CD4-positive, alpha-beta T cell (primary cell): ENCODE results near the gene CDK7. TPM values are rescaled to one million over a fixed set of nuclear protein-coding genes. Genes with fewer than 3 reads are reported as not detected.

Experiments used
- ATAC-seq: fragments of 200-7000 bp; cut with Tn5 transposase; one replicate; pipeline ENCODE4 v1.10.0; 2022; ENCODE audit warnings: mild to moderate bottlenecking; ENCODE audit not compliant: poor library complexity
- CTCF ChIA-PET: fragments of 350-600 bp; sonication (Branson Sonifier 250); formaldehyde crosslinking; loops from one replicate; lab custom pipeline; 2021; ENCODE audit warnings: antibody characterized with exemption, inconsistent platforms; lab: Charles Lee
- POLR2A ChIA-PET: fragments of 350-600 bp; sonication (Branson Sonifier 250); formaldehyde crosslinking; loops from one replicate; lab custom pipeline; 2021; ENCODE audit warnings: antibody characterized with exemption, inconsistent platforms; lab: Charles Lee
- DNase-seq, 14 experiments: peaks; one replicate each; pipeline ENCODE4 v3.0.0-alpha.2; 2013 to 2020; ENCODE audit warnings: mixed read lengths in 2 of 14
- H3K27ac ChIP-seq, 2 donors: one replicate each; pipeline versions ENCODE4 v1.5.1 to v1.7.0; 2013; ENCODE audit warnings: low read length in 2 of 2, low read depth in 1 of 2, mild to moderate bottlenecking in 1 of 2
- H3K27me3 ChIP-seq, 2 experiments: 1 replicate in 1 of 2; 2 replicates in 1 of 2; pipeline versions ENCODE4 v1.6.1 to v1.7.0; 2013; ENCODE audit warnings: low read length in 2 of 2, control low read depth in 1 of 2, mild to moderate bottlenecking in 1 of 2, moderate library complexity in 1 of 2; ENCODE audit not compliant: insufficient read depth in 2 of 2, control insufficient read depth in 1 of 2
- H3K36me3 ChIP-seq: one replicate; pipeline ENCODE4 v1.6.1; 2013; ENCODE audit warnings: low read length, control low read depth; ENCODE audit not compliant: insufficient read depth
- H3K4me1 ChIP-seq: one replicate; pipeline ENCODE4 v1.6.1; 2013; ENCODE audit warnings: low read length, control low read depth; ENCODE audit not compliant: insufficient read depth
- H3K4me3 ChIP-seq: one replicate; pipeline ENCODE4 v1.5.1; 2013; ENCODE audit warnings: mild to moderate bottlenecking, low read length, moderate library complexity
- H3K9me3 ChIP-seq, 2 experiments: 1 replicate in 1 of 2; 2 replicates in 1 of 2; pipeline versions ENCODE4 v1.6.1 to v1.7.0; 2013; ENCODE audit warnings: low read length in 2 of 2, mild to moderate bottlenecking in 2 of 2, control low read depth in 1 of 2, moderate library complexity in 1 of 2; ENCODE audit not compliant: control insufficient read depth in 1 of 2, insufficient read depth in 1 of 2
- H3K27ac Mint-ChIP-seq: one replicate; pipeline ENCODE4 v1.8.0; 2020; ENCODE audit warnings: mixed read lengths
- H3K27me3 Mint-ChIP-seq: one replicate; pipeline ENCODE4 v1.8.0; 2021; ENCODE audit warnings: mixed read lengths
- H3K36me3 Mint-ChIP-seq: one replicate; pipeline ENCODE4 v1.8.0; 2021; ENCODE audit warnings: low read depth, mixed read lengths
- H3K4me1 Mint-ChIP-seq: one replicate; pipeline ENCODE4 v1.8.0; 2021; ENCODE audit warnings: low read depth, mixed read lengths
- H3K4me3 Mint-ChIP-seq: one replicate; pipeline ENCODE4 v1.8.0; 2020; ENCODE audit warnings: mild to moderate bottlenecking, mixed read lengths
- H3K9me3 Mint-ChIP-seq: one replicate; pipeline ENCODE4 v1.8.0; 2020; ENCODE audit warnings: mixed read lengths
- CTCF ChIP-seq: fragments of 200-600 bp; IDR thresholded peaks from one replicate; pipeline ENCODE4 v1.8.0; 2022; ENCODE audit warnings: antibody characterized with exemption, mild to moderate bottlenecking
- intact Hi-C, 2 experiments: fragments of 100-400 bp; cut with DNase I in 1 of 2; cut with micrococcal nuclease in 1 of 2; formaldehyde crosslinking; loops; one replicate each; pipeline versions ENCODE4 v1.15.1 to v1.9.0; 2023 to 2025; cut with DNase I, micrococcal nuclease
- total RNA-seq, 174 experiments: library from RNA in 2 of 174; stranded (reverse) in 2 of 174; gene quantifications; one replicate each; pipeline ENCODE4 v1.2.3 and lab custom pipeline; 2021 to 2026

CDK7 gene
- total RNA-seq, 2 experiments from 2014 or later = 30.1 to 33.0 TPM

GRCh38 chr5:69315972-69316371, 81.3 kb downstream of the CDK7 start:
- Histone ChIP-seq H3K27me3 (no peaks in the 10 kb centered on the region), H3K36me3 (peaks cover 14% of the 10 kb centered on the region), H3K27ac (no peak overlapping the region), H3K9me3 (no peaks in the 10 kb centered on the region), H3K4me3 (no peak overlapping the region), H3K4me1 (no peaks in the 10 kb centered on the region)
- Mint-ChIP-seq H3K36me3 (peaks cover 59% of the 10 kb centered on the region), H3K4me1 (no peaks in the 10 kb centered on the region), H3K9me3 (no peaks in the 10 kb centered on the region), H3K27me3 (no peaks in the 10 kb centered on the region), H3K27ac (no peak overlapping the region), H3K4me3 (no peak overlapping the region)
- no peak for TF ChIP-seq CTCF
- POLR2A ChIA-PET = no interaction called here
- intact Hi-C loops = no loop called here
- CTCF ChIA-PET = interaction anchor here (0.6 kb wide), 1 partner anchor 48 kb away, joined by 4 read pairs; no protein-coding TSS in a partner anchor
- DNase-seq (no peak), ATAC-seq (no peak)

- ChIA-PET POLR2A (no interaction called here), CTCF (no interaction called here)
- no peaks in the 10 kb centered on the region for H3K4me1 Mint-ChIP-seq
- H3K4me3 Mint-ChIP-seq = no peak overlapping the region
- H3K9me3 Mint-ChIP-seq = no peaks in the 10 kb centered on the region
- no peak for ATAC-seq
- H3K27ac Mint-ChIP-seq = no peak overlapping the region
- no peaks in the 10 kb centered on the region for H3K27me3 Mint-ChIP-seq
- Histone ChIP-seq H3K4me3 (no peak overlapping the region), H3K4me1 (no peaks in the 10 kb centered on the region), H3K27ac (no peak overlapping the region), H3K36me3 (peaks cover 12% of the 10 kb centered on the region), H3K27me3 (no peaks in the 10 kb centered on the region), H3K9me3 (no peaks in the 10 kb centered on the region)
- no peak for TF ChIP-seq CTCF
- peaks cover 50% of the 10 kb centered on the region for H3K36me3 Mint-ChIP-seq
- intact Hi-C loops = no loop called here
- DNase-seq = peak in 1 of 14 experiments; percentile 5
Measured at GRCh38 chr5:69317391-69317790, 82.7 kb downstream of the CDK7 start.

GRCh38 chr5:69326365-69326764, 91.7 kb downstream of the CDK7 start:
- Mint-ChIP-seq H3K27me3 (no peaks in the 10 kb centered on the region), H3K36me3 (no peaks in the 10 kb centered on the region), H3K9me3 (no peaks in the 10 kb centered on the region), H3K27ac (no peak overlapping the region), H3K4me3 (no peak overlapping the region), H3K4me1 (peaks cover 5% of the 10 kb centered on the region)
- DNase-seq (no peak), ATAC-seq (no peak)
- Histone ChIP-seq H3K9me3 (peaks cover 0 to 3% of the 10 kb centered on the region in 2 experiments), H3K27me3 (no peaks in the 10 kb centered on the region), H3K36me3 (peaks cover 2% of the 10 kb centered on the region), H3K4me3 (no peak overlapping the region), H3K27ac (no peak overlapping the region), H3K4me1 (no peaks in the 10 kb centered on the region)
- TF ChIP-seq CTCF = no peak
- intact Hi-C loops = no loop called here
- ChIA-PET POLR2A (no interaction called here), CTCF (no interaction called here)

Other genes starting within 250 kb of the CDK7 start
- gene SLC30A5, start 140.9 kb upstream of the CDK7 start, total RNA-seq = 10 to 100 TPM; 16.9 to 17.2 TPM
- gene CCNB1, start 67.7 kb upstream of the CDK7 start, total RNA-seq = 1 to 10 TPM; 1.4 to 1.5 TPM
- gene CENPH, start 45.3 kb upstream of the CDK7 start, total RNA-seq = 1 to 10 TPM; 4.0 to 5.6 TPM
- 1 to 10 TPM; 5.6 to 6.4 TPM for gene CCDC125, start 97.9 kb downstream of the CDK7 start, total RNA-seq
- gene AK6, start 134.6 kb downstream of the CDK7 start, total RNA-seq = 10 to 100 TPM in 1 of 2 experiments, 1 to 10 TPM in 1; 8.2 to 10.6 TPM
- 10 to 100 TPM; 53.8 to 54.2 TPM for gene TAF9, start 134.6 kb downstream of the CDK7 start, total RNA-seq
- 10 to 100 TPM; 15.7 to 19.1 TPM for gene RAD17, start 134.9 kb downstream of the CDK7 start, total RNA-seq
- gene MARVELD2, start 180.2 kb downstream of the CDK7 start, total RNA-seq = under 1 TPM; 0.14 to 0.19 TPM